Neural progenitor cell (in vitro differentiated cells): ENCODE results near the gene NDUFA13.

Experiments used
- EZH2 ChIP-seq: fragments of 200-600 bp; sonication (generic); IDR thresholded peaks from 2 replicates; pipeline ENCODE4 v1.6.1; 2017; ENCODE audit warnings: antibody characterized with exemption, mild to moderate bottlenecking, moderate library complexity
- TF ChIP-seq, protein P1 (sequence below): fragments of 200-600 bp; sonication (generic); IDR thresholded peaks from 2 replicates; pipeline ENCODE4 v1.5.1; 2017; ENCODE audit warnings: antibody characterized with exemption, mild to moderate bottlenecking

DNA sequence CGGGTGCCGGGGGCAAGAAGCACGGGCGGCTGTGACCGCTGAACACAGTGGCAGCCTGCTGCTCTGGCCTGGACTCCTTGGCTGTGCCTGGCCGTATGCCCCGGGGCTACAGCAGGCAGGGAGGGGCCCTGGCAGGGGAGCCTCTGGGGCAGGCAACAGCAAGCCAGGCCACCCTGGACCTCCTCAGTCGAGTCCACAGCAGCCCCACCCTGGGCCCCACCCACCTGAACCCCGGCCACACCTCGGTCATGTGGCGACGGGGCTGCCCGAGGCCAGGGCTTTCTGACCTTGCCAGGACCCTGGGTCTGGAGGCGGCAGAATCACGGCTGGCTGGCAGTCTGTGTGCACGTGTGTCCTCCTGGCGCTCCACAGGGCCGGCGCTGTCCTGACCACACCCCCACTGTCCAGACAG is 30.7 kb downstream of the NDUFA13 start:
- TF ChIP-seq EZH2: no peak
- TF ChIP-seq, protein P1, sequence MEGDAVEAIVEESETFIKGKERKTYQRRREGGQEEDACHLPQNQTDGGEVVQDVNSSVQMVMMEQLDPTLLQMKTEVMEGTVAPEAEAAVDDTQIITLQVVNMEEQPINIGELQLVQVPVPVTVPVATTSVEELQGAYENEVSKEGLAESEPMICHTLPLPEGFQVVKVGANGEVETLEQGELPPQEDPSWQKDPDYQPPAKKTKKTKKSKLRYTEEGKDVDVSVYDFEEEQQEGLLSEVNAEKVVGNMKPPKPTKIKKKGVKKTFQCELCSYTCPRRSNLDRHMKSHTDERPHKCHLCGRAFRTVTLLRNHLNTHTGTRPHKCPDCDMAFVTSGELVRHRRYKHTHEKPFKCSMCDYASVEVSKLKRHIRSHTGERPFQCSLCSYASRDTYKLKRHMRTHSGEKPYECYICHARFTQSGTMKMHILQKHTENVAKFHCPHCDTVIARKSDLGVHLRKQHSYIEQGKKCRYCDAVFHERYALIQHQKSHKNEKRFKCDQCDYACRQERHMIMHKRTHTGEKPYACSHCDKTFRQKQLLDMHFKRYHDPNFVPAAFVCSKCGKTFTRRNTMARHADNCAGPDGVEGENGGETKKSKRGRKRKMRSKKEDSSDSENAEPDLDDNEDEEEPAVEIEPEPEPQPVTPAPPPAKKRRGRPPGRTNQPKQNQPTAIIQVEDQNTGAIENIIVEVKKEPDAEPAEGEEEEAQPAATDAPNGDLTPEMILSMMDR: no peak
